ENCODE measurements around the gene RALB.
"Not testable (repeated sequence)": the region's sequence is repeated elsewhere in the genome, so short reads cannot be mapped to it uniquely, and the experiment has no call there.

The RALB gene

GRCh38 chr2:120224735-120225548, 27.7 kb upstream of the RALB start:
- no peak for DNase-seq

- no peak for DNase-seq
Observed at GRCh38 chr2:120225549-120226065, 27.0 kb upstream of the RALB start.

- no peak for DNase-seq
Observed at GRCh38 chr2:120226316-120226715, 26.3 kb upstream of the RALB start.

- DNase-seq, result no peak
Observed at GRCh38 chr2:120227111-120227991, 25.3 kb upstream of the RALB start.

GRCh38 chr2:120228503-120228902, 24.1 kb upstream of the RALB start:
- DNase-seq, result no peak

- no peak for DNase-seq
Observed at GRCh38 chr2:120229341-120229740, 23.3 kb upstream of the RALB start.

GRCh38 chr2:120230515-120231471, 21.9 kb upstream of the RALB start:
- no peak for DNase-seq

GRCh38 chr2:120231564-120231973, 21.1 kb upstream of the RALB start:
- no peak for DNase-seq

GRCh38 chr2:120231974-120232635, 20.5 kb upstream of the RALB start:
- peak; percentile 49 for DNase-seq

- no peak for DNase-seq
Observed at GRCh38 chr2:120233292-120233691, 19.4 kb upstream of the RALB start.

- DNase-seq, result not testable (repeated sequence)
Observed at GRCh38 chr2:120235158-120235557, 17.5 kb upstream of the RALB start.

GRCh38 chr2:120235681-120236080, 17.0 kb upstream of the RALB start:
- DNase-seq, result no peak

- DNase-seq, result no peak
Observed at GRCh38 chr2:120236316-120236715, 16.3 kb upstream of the RALB start.

GRCh38 chr2:120236791-120237190, 15.9 kb upstream of the RALB start:
- DNase-seq, result no peak

- DNase-seq, result no peak
Observed at GRCh38 chr2:120237491-120237902, 15.2 kb upstream of the RALB start.

GRCh38 chr2:120238728-120239487, 13.7 kb upstream of the RALB start:
- DNase-seq, result no peak

- no peak for DNase-seq
Observed at GRCh38 chr2:120239488-120240287, 13.0 kb upstream of the RALB start.

GRCh38 chr2:120240901-120241429, 11.7 kb upstream of the RALB start:
- no peak for DNase-seq

GRCh38 chr2:120241684-120242083, 11.0 kb upstream of the RALB start:
- DNase-seq, result no peak

- DNase-seq, result no peak
Observed at GRCh38 chr2:120243211-120243610, 9.4 kb upstream of the RALB start.

Measured in effector CD4-positive, alpha-beta T cell (primary cell).